GM18505 (cell line): ENCODE data around the gene RAI1.

Source experiments
- ATAC-seq: cut with Tn5 transposase; IDR thresholded peaks from one replicate; pipeline ENCODE4 v1.9.1; 2021; ENCODE audit not compliant: unreplicated experiment
- POLR2A ChIP-seq: IDR thresholded peaks from 4 replicates; pipeline ENCODE4 v1.6.1; 2011; ENCODE audit warnings: borderline replicate concordance; ENCODE audit not compliant: insufficient read depth, insufficient read length; ENCODE audit errors: extremely low read depth

The RAI1 gene

DNA sequence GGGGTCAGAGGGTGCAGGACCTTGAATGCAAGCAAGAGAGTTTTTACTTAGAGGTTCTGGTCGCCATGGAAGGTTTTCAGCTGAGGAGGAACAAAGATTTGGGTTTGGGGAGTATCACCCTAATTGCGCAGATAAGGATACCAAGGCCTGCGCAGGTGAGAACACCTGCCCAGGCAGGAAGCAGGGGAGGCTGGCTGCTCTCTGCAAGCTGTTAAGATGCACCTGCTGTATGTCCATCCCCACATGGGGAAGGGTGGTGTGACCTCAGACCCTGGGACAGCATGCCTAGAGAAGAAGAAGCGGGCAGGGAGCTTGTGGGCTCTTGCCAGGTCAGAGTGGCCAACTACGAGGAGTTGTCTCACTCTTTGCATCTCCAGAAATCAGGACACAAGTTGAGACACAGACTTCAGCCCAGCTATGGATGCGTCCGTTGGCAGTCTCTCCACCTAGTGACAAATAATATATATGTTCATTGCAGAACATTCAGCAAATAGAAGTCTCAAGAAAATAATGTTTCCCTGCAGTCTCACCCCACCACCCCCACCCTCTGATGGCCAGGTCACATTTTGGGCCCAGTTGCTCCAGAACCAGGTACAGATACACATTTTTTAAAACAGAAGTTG, 77.8 kb downstream of the RAI1 start:
- TF ChIP-seq POLR2A, result no peak
- no peak for ATAC-seq

DNA sequence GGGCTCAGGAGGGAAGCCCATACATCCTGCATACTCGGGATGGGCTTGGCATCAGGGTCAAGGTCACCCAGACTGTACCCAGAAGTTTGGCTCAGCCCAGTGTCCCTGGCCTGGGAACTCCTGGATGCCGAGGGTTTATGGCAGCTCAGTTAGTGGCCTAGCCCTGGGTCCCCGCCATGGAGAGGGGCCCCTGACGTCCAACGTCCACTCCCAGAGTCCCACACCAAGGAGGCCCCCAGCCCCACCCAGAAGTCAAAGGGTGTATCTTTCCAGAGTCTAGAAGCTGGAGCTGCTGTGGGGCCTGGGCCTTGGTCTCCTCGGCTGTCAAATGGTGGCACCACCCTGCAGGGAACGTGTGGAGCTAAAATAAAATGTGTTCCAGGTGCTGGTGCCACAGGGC, 79.1 kb downstream of the RAI1 start:
- ATAC-seq, result no peak
- no peak for TF ChIP-seq POLR2A

DNA sequence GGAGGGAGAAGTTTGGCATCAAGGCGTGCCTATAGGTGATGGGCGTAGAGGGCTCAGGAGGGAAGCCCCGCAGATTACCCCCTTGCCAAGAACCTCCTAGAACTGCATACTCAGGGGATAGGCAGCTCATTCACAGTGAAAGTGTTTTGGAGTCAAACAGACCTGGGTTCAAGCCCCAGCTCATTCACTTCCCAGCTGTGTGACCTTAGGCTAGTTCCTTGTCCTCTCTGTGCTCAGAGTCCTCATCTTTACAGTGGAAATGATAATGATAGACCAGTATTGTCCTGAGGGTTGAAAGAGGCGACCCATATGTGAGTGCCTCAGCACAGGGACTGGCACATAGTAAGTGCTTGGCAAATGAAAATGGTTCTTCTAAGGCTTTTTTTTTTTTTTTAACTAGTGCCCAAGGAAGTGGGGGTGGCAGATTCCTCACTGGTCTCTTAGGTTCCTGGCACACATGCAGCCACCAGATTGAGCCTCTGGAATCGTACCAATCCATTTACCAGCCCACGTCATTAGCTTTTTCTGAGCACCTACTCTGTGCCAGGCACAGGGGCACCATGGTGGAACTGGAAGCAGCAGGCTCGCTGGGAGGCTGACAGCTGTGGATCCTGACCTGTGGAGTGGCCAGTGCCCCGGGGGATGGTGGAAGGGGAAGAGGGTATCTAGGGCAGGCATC, 79.8 kb downstream of the RAI1 start:
- no peak for TF ChIP-seq POLR2A
- ATAC-seq, result no peak

DNA sequence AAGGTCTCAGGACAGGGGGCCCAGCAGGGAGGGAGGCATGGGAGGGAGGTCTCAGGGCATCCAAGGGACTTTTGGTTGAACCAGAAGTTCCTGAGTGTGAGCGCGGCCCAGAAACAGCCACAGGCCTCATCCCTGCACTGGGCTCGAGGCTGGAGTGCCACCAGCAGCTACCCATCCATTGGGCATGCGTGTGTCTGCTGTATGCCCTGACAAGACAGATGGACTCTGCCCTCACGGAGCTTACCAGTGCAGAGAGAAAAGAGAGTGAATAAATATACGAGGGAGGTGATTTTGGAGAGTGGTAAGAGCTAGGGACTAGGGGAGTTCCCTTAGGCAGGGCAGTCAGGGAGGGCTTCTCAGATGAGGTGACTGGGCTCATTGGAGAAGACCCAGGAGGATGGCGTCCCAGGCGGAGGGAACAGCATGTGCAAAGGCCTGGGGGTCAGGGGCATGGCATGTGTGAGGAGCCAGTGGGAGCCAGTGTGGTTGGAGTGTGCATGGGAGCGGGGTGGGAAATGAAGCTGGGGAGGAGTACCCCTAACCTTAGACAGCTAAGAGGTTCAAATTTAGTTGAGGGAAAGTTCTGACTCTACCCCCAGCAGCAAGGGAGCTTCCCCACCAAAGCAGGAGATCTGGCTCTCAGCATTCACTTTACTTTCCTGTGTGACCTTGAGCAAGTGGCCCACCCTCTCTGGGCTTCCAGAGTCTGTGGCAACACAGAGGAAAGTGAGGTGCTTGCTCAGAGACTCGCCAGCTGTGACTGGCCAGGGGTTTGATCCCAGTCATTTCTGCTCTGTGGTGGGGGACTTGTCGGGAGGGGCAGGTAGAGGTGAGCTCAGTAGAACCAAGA, 80.9 kb downstream of the RAI1 start:
- TF ChIP-seq POLR2A, result no peak
- ATAC-seq, result no peak

DNA sequence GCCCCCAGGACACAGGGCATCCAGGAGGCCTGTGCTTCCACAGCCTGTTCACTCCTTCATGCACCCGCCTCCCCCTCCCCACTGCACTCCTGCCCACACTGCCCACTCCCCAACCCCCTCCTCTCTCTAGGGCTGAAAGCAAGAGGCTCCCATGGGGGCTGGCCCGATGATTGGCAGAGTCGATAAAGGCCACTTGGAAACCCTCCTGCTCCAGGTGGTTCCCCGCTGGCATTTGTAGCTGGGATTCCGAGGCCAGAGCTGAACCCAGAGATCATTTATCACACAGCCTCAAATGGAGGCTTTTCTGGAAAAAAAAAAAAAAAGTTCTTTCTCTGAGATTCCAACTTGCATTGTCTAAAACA, 81.5 kb downstream of the RAI1 start:
- no peak for ATAC-seq
- TF ChIP-seq POLR2A, result no peak

DNA sequence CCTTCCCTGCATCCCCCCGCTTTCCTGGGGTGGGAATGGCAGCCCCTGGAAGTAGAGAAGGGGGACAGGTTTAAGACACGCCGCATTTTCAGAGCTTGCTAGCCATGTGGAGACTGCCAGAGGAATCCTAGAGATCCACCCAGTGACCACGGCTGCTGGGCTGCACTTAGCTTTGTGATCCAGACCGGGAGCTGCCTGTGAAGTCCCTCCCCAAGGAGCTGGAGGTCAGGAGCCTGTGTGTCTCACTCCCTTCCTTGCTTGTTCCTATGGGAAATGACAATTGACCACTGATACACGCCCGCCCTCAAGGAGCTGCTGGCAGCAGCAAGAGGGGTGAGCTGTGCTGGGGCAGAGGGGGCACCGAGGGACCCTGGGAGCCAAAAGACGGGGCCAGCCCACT, 81.9 kb downstream of the RAI1 start:
- TF ChIP-seq POLR2A, result no peak
- no peak for ATAC-seq

DNA sequence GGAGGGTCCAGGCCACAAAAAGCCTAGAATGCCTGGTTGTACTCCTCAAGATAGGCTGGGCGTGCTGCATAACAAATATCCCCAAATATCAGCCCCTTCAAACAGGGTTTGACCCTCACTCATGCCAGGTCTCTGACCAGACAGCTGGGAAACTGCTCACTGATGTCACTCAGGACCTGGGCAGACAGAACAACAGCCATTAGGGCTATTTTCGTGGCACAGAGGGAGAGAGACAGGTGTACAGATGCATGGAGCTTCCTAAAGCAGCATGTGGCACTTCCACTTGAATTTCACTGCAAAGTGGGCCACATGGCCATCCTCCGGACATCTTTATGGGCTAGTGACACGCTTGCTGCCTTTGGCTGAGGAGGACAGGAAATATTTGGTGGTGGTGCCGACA, 82.5 kb downstream of the RAI1 start:
- ATAC-seq, result no peak

DNA sequence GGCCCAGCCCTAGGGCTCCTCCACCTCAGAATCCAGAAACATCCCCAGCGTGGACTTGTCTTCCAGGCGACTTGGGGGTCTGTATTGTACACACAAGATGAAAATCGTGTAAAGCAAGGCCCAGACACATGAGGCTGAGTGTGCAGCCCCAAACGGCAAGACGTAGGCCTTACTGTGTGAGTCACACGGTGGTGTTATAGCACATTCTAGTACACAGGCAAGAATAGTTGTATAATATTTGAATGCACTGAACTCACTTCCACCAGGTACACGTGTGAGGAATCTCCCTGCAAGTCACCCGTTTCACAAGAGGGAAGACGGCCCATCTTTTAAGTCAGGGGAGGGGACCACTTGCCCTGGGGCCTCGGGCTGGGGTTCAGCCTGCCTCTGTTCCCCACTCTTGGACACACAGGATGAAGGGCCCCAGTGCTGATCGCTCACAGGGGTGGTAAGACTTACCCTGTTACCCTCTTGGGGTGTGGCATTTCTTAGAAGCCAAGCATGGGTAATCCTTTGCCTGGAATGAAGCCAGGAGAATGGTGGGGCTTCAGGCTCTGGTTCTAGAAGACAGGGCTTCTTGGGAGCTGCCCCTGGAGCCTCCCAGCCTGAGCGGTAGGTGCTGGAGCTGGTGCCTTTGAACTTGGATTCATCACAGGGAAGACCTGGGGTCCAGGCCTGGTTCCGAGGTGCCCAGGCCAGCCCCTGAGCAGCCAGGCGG, 84.3 kb downstream of the RAI1 start:
- TF ChIP-seq POLR2A, result no peak
- ATAC-seq, result no peak

More for the DNA sequence above, 82.5 kb downstream of the RAI1 start:
- TF ChIP-seq POLR2A, result no peak

DNA sequence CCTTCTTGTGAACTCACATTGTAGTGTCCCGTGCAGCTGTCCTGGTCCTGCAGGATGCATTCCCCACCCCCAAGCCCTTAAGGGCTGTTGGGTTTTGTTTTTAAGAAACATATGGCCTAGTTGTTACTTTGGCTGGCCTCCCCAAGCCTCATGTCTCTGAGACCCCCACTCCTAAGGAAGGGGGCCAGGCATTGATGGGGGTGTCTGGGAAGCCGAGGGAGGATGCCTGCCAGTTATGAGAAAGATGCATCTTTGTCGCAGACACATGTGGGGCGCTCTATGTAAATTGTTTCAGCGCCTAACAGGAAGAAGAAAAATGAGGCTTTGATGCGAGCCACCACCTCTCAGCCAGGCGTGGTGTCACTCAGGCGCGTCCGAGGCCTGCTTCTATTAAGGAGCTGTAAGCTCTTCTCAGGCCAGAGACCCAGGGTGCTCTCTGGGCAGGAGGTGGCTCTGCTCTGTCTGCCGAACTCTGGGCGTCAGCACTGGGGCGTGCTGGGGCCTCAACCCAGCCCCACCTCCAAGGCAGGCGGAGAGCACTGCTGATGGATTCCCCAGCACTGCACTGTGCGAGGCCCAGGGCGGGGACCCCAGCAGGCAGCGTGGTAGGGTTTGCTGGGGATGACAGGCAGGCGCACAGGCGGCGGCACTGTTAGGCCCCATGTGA, 85.0 kb downstream of the RAI1 start:
- peak; percentile 76 for ATAC-seq
- no peak for TF ChIP-seq POLR2A

DNA sequence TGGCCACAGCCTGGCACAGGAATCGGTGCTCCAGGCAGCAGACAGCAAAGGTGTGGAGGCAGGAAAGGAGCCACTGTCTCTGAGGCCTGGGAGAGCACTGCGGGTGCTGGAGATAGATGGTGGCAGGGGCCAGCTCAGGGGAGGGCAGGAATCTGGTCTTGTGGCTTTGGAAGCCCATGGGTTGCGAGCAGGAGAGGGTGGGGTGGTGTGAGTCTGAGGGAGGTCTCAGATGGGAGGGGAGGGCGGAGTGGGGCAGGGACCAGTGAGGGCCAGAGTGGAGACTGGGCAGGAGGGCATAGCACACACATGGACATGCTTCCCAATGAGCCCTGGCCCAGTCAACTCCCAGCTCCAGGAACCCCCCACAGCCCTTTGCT, 85.5 kb downstream of the RAI1 start:
- ATAC-seq, result no peak
- no peak for TF ChIP-seq POLR2A

DNA sequence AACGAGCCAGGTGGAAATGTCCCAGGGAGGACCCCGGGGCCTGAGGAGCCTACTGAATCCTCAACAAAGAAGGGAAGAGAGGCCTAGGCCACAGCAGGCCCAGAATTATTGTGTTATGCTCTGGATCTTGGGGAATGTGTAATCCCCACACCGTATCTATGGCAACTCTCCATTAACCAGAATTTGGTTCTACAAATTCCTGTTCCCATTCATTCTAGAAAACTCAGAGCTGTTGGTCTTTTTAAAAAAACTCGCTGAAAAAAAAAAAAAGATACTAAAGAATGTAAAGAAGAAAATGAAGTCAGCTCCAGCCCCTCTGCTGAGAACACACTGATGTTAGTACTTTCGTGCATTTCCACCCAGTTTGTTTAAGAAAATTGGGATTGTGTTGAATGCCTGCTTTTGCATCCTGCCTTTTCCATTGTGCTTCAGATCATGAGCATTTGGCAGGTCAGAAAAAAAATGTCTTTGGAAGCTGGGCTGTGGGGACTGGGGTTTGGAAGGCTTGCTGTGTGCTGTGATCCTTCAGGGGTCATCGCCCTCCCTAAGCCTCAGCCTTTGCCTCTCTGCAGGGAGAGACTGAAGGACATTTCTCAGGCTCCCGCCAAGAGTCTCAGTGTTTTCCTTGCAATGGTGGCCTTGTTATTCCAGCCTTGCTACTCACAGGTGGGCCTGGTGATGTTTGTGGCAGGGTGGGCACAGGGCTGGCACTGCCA, 86.1 kb downstream of the RAI1 start:
- no peak for ATAC-seq
- no peak for TF ChIP-seq POLR2A

DNA sequence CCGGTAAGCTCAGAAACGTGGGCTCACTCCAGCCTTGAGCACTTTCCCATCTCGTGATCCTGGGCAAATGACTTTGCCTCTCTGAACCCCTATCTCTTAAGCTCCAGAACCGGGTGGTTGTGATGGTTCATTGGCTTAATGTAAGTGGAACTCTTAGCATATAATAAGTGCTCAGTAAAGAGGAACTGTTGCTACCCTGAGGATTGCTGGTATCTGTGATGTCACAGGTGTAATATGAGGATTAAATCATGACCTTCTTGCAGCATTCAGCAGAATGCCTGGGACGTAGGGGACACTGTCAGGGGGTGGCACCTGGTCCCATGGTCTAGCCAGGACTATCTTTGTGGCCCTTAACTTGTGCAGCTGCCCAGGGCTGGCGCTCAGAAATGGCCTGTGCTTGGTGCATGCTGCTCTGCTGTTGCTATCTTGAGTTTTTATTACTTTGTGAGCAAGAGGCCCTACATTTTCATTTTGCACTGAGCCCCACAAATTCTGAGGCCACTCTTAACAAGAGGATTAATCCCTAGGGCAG, 86.7 kb downstream of the RAI1 start:
- TF ChIP-seq POLR2A, result no peak
- ATAC-seq, result no peak
